ENCODE results near the gene TK1. TPM values are rescaled to one million over a fixed set of nuclear protein-coding genes. Genes with fewer than 3 reads are reported as not detected.
A peak's percentile ranks its signal among the peaks of the same experiment; 100 is the strongest.

The TK1 gene
- polyA plus RNA-seq, 2 of the 4 experiments (the other 2 are of a cell fraction), result 90.9 to 355 TPM

DNA sequence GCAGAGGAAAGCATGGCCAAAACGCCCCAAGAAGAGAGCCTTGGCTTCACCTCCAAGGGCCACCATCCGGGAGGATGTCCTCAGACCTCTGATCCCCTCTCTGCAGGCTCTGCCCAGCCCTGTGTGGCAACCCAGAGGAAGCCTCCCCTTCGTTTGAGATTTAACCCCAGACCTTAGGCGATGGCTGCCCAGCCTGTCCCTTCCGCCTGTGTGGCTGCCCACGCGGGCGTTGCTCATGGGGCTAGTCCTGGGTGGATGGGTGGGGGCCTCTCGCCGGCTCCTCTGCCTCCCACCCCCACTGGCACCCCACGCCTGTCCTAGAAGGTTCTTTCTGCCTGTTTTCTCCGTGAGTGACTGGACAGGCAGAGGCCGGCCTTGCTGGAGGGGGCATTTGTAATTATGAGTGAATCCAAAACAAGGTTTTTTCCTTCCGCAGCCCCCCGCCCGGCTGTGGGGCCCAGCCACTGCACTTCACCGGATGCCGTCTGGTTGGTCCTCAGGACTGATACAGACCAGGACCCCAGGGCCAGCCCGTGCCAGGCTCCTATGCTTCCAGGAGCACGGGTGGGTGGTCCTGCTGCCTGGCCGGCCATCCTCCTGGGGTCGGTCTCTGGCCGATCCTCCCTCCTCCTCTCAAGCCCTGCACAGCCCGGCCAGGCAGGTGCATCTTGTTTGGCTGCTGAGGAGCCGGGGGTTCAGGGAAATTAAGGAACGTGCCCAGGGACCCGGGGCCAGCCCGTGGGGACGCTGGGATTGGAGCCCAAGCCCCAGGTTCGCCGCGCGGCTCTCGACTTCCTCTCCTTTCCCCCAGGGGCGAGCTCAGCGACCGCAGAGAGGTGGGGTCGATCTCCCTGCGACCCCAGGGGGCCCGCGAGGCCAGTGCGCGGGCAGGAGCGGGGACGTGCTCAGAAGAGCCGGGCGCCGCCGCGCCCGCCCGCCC is 44.4 kb upstream of the TK1 start, which contains the start of gene TMEM235:
TMEM235 (plus strand) TSS at position 636 of the 940 bp plus-strand sequence. CDS start 393 bp downstream, outside the sequence.
- H3K27ac ChIP-seq, result peak within 1 kb of the TSS in 1 of 2 experiments; percentile 61; a peak in 2 of 6 replicates
- FAIRE-seq, result no peak
- peak; percentile 24 to 39; a peak in 4 of 6 replicates for ATAC-seq
- CTCF ChIA-PET, result interaction anchor here (1.1 to 17.1 kb wide), 3 partner anchors 8 to 21 kb away, joined by 3 to 150 read pairs (median 10); no protein-coding TSS in a partner anchor
- H3K4me3 ChIP-seq, result peak within 1 kb of the TSS; percentile 35; the same call in 2 of the 3 replicates
- peak within 1 kb of the TSS; percentile 76 for H3K4me2 ChIP-seq
- POLR2A ChIA-PET, result no interaction called here
- no peak for DNase-seq (ENCODE audit: low read depth in 1 of 2, low spot score in 1 of 2)
- 60% methylated on average over 28 of the region's 52 CpGs for WGBS (ENCODE audit: missing lambda C conversion rate)
- no peaks in the 10 kb centered on the region for H3K9me3 ChIP-seq
- TF ChIP-seq HOXB5 (CRISPR knock-in tag; IDR thresholded peaks at IDR 0.05), result no peak
- no peak for TF ChIP-seq RFX5 (IDR thresholded peaks at IDR 0.05)
- TF ChIP-seq EP300 (IDR thresholded peaks at IDR 0.05), result no peak
- TF ChIP-seq, protein P1, sequence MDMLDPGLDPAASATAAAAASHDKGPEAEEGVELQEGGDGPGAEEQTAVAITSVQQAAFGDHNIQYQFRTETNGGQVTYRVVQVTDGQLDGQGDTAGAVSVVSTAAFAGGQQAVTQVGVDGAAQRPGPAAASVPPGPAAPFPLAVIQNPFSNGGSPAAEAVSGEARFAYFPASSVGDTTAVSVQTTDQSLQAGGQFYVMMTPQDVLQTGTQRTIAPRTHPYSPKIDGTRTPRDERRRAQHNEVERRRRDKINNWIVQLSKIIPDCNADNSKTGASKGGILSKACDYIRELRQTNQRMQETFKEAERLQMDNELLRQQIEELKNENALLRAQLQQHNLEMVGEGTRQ (IDR thresholded peaks at IDR 0.05), result no peak
- TF ChIP-seq ZNF302 (CRISPR knock-in tag; IDR thresholded peaks at IDR 0.05), result no peak
- no peaks in the 10 kb centered on the region; the same call in 2 of the 3 replicates for H3K4me1 ChIP-seq

DNA sequence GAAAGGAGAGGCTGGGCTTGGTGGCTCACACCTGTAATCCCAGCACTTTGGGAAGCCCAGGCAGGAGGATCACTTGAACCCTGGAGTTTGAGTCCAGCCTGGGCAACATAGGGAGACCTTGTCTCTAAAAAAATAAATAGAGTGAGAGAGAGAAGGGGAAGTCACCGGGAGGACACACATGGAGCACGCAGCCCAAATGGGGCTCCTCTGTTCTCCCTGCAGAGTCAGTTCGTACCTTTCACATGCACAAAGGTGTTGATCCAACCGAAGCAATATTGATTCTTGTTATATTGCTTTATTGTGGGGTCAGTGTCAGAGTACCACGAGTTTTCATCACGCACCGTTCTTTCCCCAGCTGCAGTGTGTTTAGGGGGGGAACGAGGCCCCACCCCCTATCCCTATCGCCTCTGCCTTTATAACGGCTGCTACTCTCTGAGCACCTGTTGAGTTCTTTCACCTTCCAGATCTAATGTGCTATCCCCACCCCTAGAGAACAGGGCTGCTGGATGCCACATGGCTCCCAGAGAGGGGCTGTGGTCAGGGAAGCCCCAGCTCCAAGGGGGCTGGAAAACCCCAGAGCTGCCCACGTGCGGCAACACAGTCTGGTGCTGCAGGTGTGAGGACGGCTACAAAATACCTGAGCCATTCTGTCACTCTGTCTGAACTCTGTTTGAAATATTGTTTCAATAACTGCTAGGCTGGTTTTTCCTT is 43.6 kb upstream of the TK1 start:
- DNase-seq (ENCODE audit: low read depth in 1 of 2, low spot score in 1 of 2) (no peak), FAIRE-seq (no peak), ATAC-seq (no peak)
- POLR2A ChIA-PET, result no interaction called here
- CTCF ChIA-PET, result interaction anchor here (0.7 to 17.1 kb wide), 2 partner anchors 22 to 100 kb away, joined by 3 to 150 read pairs; no protein-coding TSS in a partner anchor
- no peaks in the 10 kb centered on the region; the same call in 2 of the 3 replicates for H3K4me1 ChIP-seq
- H3K9me3 ChIP-seq, result no peaks in the 10 kb centered on the region
- no peak overlapping the region for H3K4me2 ChIP-seq
- no peak overlapping the region for H3K4me3 ChIP-seq
- no peak for TF ChIP-seq NPAS2 (CRISPR knock-in tag; IDR thresholded peaks at IDR 0.05; ENCODE audit: borderline replicate concordance)
- TF ChIP-seq CBX2 (IDR thresholded peaks at IDR 0.05; ENCODE audit: borderline replicate concordance, low read depth), result no peak
- TF ChIP-seq TFCP2L1 (CRISPR knock-in tag; IDR thresholded peaks at IDR 0.05), result no peak
- TF ChIP-seq, protein P2, sequence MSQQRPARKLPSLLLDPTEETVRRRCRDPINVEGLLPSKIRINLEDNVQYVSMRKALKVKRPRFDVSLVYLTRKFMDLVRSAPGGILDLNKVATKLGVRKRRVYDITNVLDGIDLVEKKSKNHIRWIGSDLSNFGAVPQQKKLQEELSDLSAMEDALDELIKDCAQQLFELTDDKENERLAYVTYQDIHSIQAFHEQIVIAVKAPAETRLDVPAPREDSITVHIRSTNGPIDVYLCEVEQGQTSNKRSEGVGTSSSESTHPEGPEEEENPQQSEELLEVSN (IDR thresholded peaks at IDR 0.05; ENCODE audit: borderline replicate concordance, low read depth), result no peak
- no peak for TF ChIP-seq NFE2L2 (conservative IDR thresholded peaks at IDR 0.05; ENCODE audit: low read length)
- TF ChIP-seq EHMT2 (IDR thresholded peaks at IDR 0.05; ENCODE audit: low read depth), result no peak
- TF ChIP-seq, protein P3, sequence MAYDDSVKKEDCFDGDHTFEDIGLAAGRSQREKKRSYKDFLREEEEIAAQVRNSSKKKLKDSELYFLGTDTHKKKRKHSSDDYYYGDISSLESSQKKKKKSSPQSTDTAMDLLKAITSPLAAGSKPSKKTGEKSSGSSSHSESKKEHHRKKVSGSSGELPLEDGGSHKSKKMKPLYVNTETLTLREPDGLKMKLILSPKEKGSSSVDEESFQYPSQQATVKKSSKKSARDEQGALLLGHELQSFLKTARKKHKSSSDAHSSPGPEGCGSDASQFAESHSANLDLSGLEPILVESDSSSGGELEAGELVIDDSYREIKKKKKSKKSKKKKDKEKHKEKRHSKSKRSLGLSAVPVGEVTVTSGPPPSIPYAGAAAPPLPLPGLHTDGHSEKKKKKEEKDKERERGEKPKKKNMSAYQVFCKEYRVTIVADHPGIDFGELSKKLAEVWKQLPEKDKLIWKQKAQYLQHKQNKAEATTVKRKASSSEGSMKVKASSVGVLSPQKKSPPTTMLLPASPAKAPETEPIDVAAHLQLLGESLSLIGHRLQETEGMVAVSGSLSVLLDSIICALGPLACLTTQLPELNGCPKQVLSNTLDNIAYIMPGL (CRISPR knock-in tag; IDR thresholded peaks at IDR 0.05; ENCODE audit: borderline replicate concordance), result no peak
- no peak for TF ChIP-seq RARB (CRISPR knock-in tag; IDR thresholded peaks at IDR 0.05)
- no peak for TF ChIP-seq CHD4 (IDR thresholded peaks at IDR 0.05; ENCODE audit: borderline replicate concordance)
- TF ChIP-seq FOSB (CRISPR knock-in tag; IDR thresholded peaks at IDR 0.05), result no peak
- TF ChIP-seq RFX5 (IDR thresholded peaks at IDR 0.05), result no peak
- TF ChIP-seq, protein P1 (IDR thresholded peaks at IDR 0.05), result no peak
- no peak overlapping the region for H3K27ac ChIP-seq
- WGBS (ENCODE audit: missing lambda C conversion rate), result 56% methylated on average over 13 of the region's 13 CpGs
